Measurements from ENCODE around the gene CELSR1.

Gene CELSR1

GRCh38 chr22:46352691-46353386 lies 184.6 kb downstream of the CELSR1 start:
- no peak for DNase-seq (ENCODE audit: low read depth, low spot score)

- no peak for DNase-seq (ENCODE audit: low read depth, low spot score)
Measured at GRCh38 chr22:46352276-46352675, 185.1 kb downstream of the CELSR1 start.

GRCh38 chr22:46351767-46352166 lies 185.7 kb downstream of the CELSR1 start:
- no peak for DNase-seq (ENCODE audit: low read depth, low spot score)

GRCh38 chr22:46351131-46351735 lies 186.2 kb downstream of the CELSR1 start:
- no peak for DNase-seq (ENCODE audit: low read depth, low spot score)

GRCh38 chr22:46350646-46351045 lies 186.8 kb downstream of the CELSR1 start:
- no peak for DNase-seq (ENCODE audit: low read depth, low spot score)

- no peak for DNase-seq (ENCODE audit: low read depth, low spot score)
Measured at GRCh38 chr22:46350121-46350520, 187.3 kb downstream of the CELSR1 start.

GRCh38 chr22:46349681-46350080 lies 187.7 kb downstream of the CELSR1 start:
- DNase-seq (ENCODE audit: low read depth, low spot score), result no peak

GRCh38 chr22:46349238-46349637 lies 188.2 kb downstream of the CELSR1 start:
- no peak for DNase-seq (ENCODE audit: low read depth, low spot score)

GRCh38 chr22:46348099-46348695 lies 189.2 kb downstream of the CELSR1 start:
- DNase-seq (ENCODE audit: low read depth, low spot score), result no peak

GRCh38 chr22:46347646-46348045 lies 189.8 kb downstream of the CELSR1 start:
- DNase-seq (ENCODE audit: low read depth, low spot score), result no peak

- DNase-seq (ENCODE audit: low read depth, low spot score), result no peak
Measured at GRCh38 chr22:46346680-46347405, 190.6 kb downstream of the CELSR1 start.

GRCh38 chr22:46340676-46341075 lies 196.7 kb downstream of the CELSR1 start:
- DNase-seq (ENCODE audit: low read depth, low spot score), result no peak

- no peak for DNase-seq (ENCODE audit: low read depth, low spot score)
Measured at GRCh38 chr22:46339956-46340355, 197.5 kb downstream of the CELSR1 start.

- no peak for DNase-seq (ENCODE audit: low read depth, low spot score)
Measured at GRCh38 chr22:46338636-46339035, 198.8 kb downstream of the CELSR1 start.

- no peak for DNase-seq (ENCODE audit: low read depth, low spot score)
Measured at GRCh38 chr22:46337870-46338269, 199.6 kb downstream of the CELSR1 start.

- DNase-seq (ENCODE audit: low read depth, low spot score), result no peak
Measured at GRCh38 chr22:46336119-46337078, 201.0 kb downstream of the CELSR1 start.

GRCh38 chr22:46335201-46336118 lies 202.0 kb downstream of the CELSR1 start, which contains the start of gene TRMU:
Gene TRMU (plus strand): TSS chr22:46335714. CDS start chr22:46335765, 51 bp downstream.
- DNase-seq (ENCODE audit: low read depth, low spot score), result peak; percentile 50

- no peak for DNase-seq (ENCODE audit: low read depth, low spot score)
Measured at GRCh38 chr22:46331496-46331895, 205.9 kb downstream of the CELSR1 start.

- DNase-seq (ENCODE audit: low read depth, low spot score), result no peak
Measured at GRCh38 chr22:46330426-46330825, 207.0 kb downstream of the CELSR1 start.

- DNase-seq (ENCODE audit: low read depth, low spot score), result no peak
Measured at GRCh38 chr22:46329616-46330015, 207.8 kb downstream of the CELSR1 start.

Data from iPS DF 19.7 (cell line).